Measurements from ENCODE around the gene PFKFB3. TPM values are rescaled to one million over a fixed set of nuclear protein-coding genes. Genes with fewer than 3 reads are reported as not detected.

PFKFB3 gene
- total RNA-seq, 2 experiments from 2014 or later: 93.0 to 97.3 TPM

- Mint-ChIP-seq H3K9me3 (ENCODE audit: insufficient read depth) (no peaks in the 10 kb centered on the region), H3K4me1 (ENCODE audit: low read depth) (peaks cover 12% of the 10 kb centered on the region), H3K27ac (no peak overlapping the region), H3K36me3 (ENCODE audit: low read depth) (peaks cover 61% of the 10 kb centered on the region), H3K4me3 (no peak overlapping the region), H3K27me3 (ENCODE audit: low read depth) (no peaks in the 10 kb centered on the region)
- DNase-seq (no peak), ATAC-seq (no peak)
- ChIA-PET POLR2A (no interaction called here), CTCF (no interaction called here)
These were observed 11.2 kb downstream of the PFKFB3 start for GRCh38 chr10:6213908-6214307.

- CTCF ChIA-PET: no interaction called here
- Mint-ChIP-seq H3K4me3 (no peak overlapping the region), H3K27ac (no peak overlapping the region)
These were observed 11.9 kb downstream of the PFKFB3 start for GRCh38 chr10:6214612-6215011.

GRCh38 chr10:6215241-6215640 lies 12.5 kb downstream of the PFKFB3 start:
- no peaks in the 10 kb centered on the region for H3K27me3 Mint-ChIP-seq (ENCODE audit: low read depth)
- CTCF ChIA-PET: no interaction called here
- H3K36me3 Mint-ChIP-seq (ENCODE audit: low read depth): peaks cover 63% of the 10 kb centered on the region

More at GRCh38 chr10:6214612-6215011, 11.9 kb downstream of the PFKFB3 start:
- DNase-seq (no peak), ATAC-seq (no peak)
- Mint-ChIP-seq H3K9me3 (ENCODE audit: insufficient read depth) (no peaks in the 10 kb centered on the region), H3K27me3 (ENCODE audit: low read depth) (no peaks in the 10 kb centered on the region), H3K4me1 (ENCODE audit: low read depth) (peaks cover 9% of the 10 kb centered on the region), H3K36me3 (ENCODE audit: low read depth) (peaks cover 64% of the 10 kb centered on the region)
- POLR2A ChIA-PET: interaction anchor here (0.6 kb wide), 1 partner anchor 77 kb away, joined by 3 read pairs; no protein-coding TSS in a partner anchor

GRCh38 chr10:6215683-6216484 lies 13.2 kb downstream of the PFKFB3 start:
- ChIA-PET CTCF (no interaction called here), POLR2A (no interaction called here)
- DNase-seq (no peak), ATAC-seq (no peak)
- H3K27ac Mint-ChIP-seq: no peak overlapping the region
- no peaks in the 10 kb centered on the region for H3K9me3 Mint-ChIP-seq (ENCODE audit: insufficient read depth)
- no peaks in the 10 kb centered on the region for H3K27me3 Mint-ChIP-seq (ENCODE audit: low read depth)
- H3K4me3 Mint-ChIP-seq: no peak overlapping the region
- peaks cover 69% of the 10 kb centered on the region for H3K36me3 Mint-ChIP-seq (ENCODE audit: low read depth)
- H3K4me1 Mint-ChIP-seq (ENCODE audit: low read depth): peaks cover 6% of the 10 kb centered on the region

More at GRCh38 chr10:6215241-6215640, 12.5 kb downstream of the PFKFB3 start:
- no peak for DNase-seq
- no peak for ATAC-seq
- Mint-ChIP-seq H3K4me1 (ENCODE audit: low read depth) (peaks cover 7% of the 10 kb centered on the region), H3K27ac (no peak overlapping the region), H3K9me3 (ENCODE audit: insufficient read depth) (no peaks in the 10 kb centered on the region), H3K4me3 (no peak overlapping the region)
- POLR2A ChIA-PET: interaction anchor here (0.6 kb wide), 1 partner anchor 78 kb away, joined by 3 read pairs; no protein-coding TSS in a partner anchor

GRCh38 chr10:6216916-6217315 lies 14.2 kb downstream of the PFKFB3 start:
- H3K4me1 Mint-ChIP-seq (ENCODE audit: low read depth): peaks cover 2% of the 10 kb centered on the region
- no peak for DNase-seq
- ChIA-PET CTCF (interaction anchor here (1.1 to 1.2 kb wide), 2 partner anchors 185 to 189 kb away, joined by 4 read pairs; no protein-coding TSS in a partner anchor), POLR2A (no interaction called here)
- H3K4me3 Mint-ChIP-seq: no peak overlapping the region
- H3K36me3 Mint-ChIP-seq (ENCODE audit: low read depth): peaks cover 73% of the 10 kb centered on the region
- no peak for ATAC-seq
- H3K27ac Mint-ChIP-seq: no peak overlapping the region
- no peaks in the 10 kb centered on the region for H3K27me3 Mint-ChIP-seq (ENCODE audit: low read depth)
- H3K9me3 Mint-ChIP-seq (ENCODE audit: insufficient read depth): no peaks in the 10 kb centered on the region

- H3K27ac Mint-ChIP-seq: no peak overlapping the region
- H3K36me3 Mint-ChIP-seq (ENCODE audit: low read depth): peaks cover 75% of the 10 kb centered on the region
- H3K27me3 Mint-ChIP-seq (ENCODE audit: low read depth): no peaks in the 10 kb centered on the region
- ChIA-PET CTCF (interaction anchor here (1.1 to 1.2 kb wide), 2 partner anchors 184 to 189 kb away, joined by 4 read pairs; no protein-coding TSS in a partner anchor), POLR2A (interaction anchor here (1.0 kb wide), 1 partner anchor 15 kb away, joined by 4 read pairs; the partner anchor contains the start of gene PFKFB3)
- ATAC-seq (no peak), DNase-seq (no peak)
- no peak overlapping the region for H3K4me3 Mint-ChIP-seq
- H3K9me3 Mint-ChIP-seq (ENCODE audit: insufficient read depth): no peaks in the 10 kb centered on the region
- H3K4me1 Mint-ChIP-seq (ENCODE audit: low read depth): no peaks in the 10 kb centered on the region
These were observed 14.9 kb downstream of the PFKFB3 start for GRCh38 chr10:6217611-6218010.

GRCh38 chr10:6218692-6219493 lies 16.2 kb downstream of the PFKFB3 start:
- ChIA-PET POLR2A (interaction anchor here (0.6 to 0.7 kb wide), 3 partner anchors 20 to 741 kb away, joined by 3 read pairs; no protein-coding TSS in a partner anchor), CTCF (interaction anchor here (0.7 kb wide), 1 partner anchor 10 kb away, joined by 3 read pairs; no protein-coding TSS in a partner anchor)
- Mint-ChIP-seq H3K36me3 (ENCODE audit: low read depth) (peaks cover 77% of the 10 kb centered on the region), H3K27me3 (ENCODE audit: low read depth) (no peaks in the 10 kb centered on the region), H3K4me3 (no peak overlapping the region), H3K9me3 (ENCODE audit: insufficient read depth) (no peaks in the 10 kb centered on the region), H3K4me1 (ENCODE audit: low read depth) (peaks cover 1% of the 10 kb centered on the region), H3K27ac (peak overlapping the region; percentile 60)
- no peak for ATAC-seq
- DNase-seq: no peak

GRCh38 chr10:6219494-6219836 lies 16.7 kb downstream of the PFKFB3 start:
- H3K36me3 Mint-ChIP-seq (ENCODE audit: low read depth): peaks cover 78% of the 10 kb centered on the region
- CTCF ChIA-PET: interaction anchor here (1.0 kb wide), 1 partner anchor 182 kb away, joined by 5 read pairs; no protein-coding TSS in a partner anchor
- peak overlapping the region; percentile 60 for H3K27ac Mint-ChIP-seq

GRCh38 chr10:6220418-6221191 lies 17.9 kb downstream of the PFKFB3 start:
- H3K27ac Mint-ChIP-seq: peak overlapping the region; percentile 82
- CTCF ChIA-PET: interaction anchor here (1.0 kb wide), 1 partner anchor 181 kb away, joined by 5 read pairs; no protein-coding TSS in a partner anchor

More at GRCh38 chr10:6219494-6219836, 16.7 kb downstream of the PFKFB3 start:
- no peak for ATAC-seq
- Mint-ChIP-seq H3K4me3 (no peak overlapping the region), H3K9me3 (ENCODE audit: insufficient read depth) (no peaks in the 10 kb centered on the region), H3K4me1 (ENCODE audit: low read depth) (peaks cover 6% of the 10 kb centered on the region), H3K27me3 (ENCODE audit: low read depth) (no peaks in the 10 kb centered on the region)
- POLR2A ChIA-PET: interaction anchor here (0.7 kb wide), 1 partner anchor 20 kb away, joined by 3 read pairs; no protein-coding TSS in a partner anchor
- DNase-seq: no peak

GRCh38 chr10:6221192-6221940 lies 18.6 kb downstream of the PFKFB3 start:
- H3K4me1 Mint-ChIP-seq (ENCODE audit: low read depth): peaks cover 8% of the 10 kb centered on the region
- ChIA-PET CTCF (no interaction called here), POLR2A (no interaction called here)
- peak overlapping the region; percentile 82 for H3K27ac Mint-ChIP-seq
- no peaks in the 10 kb centered on the region for H3K27me3 Mint-ChIP-seq (ENCODE audit: low read depth)
- H3K4me3 Mint-ChIP-seq: no peak overlapping the region
- no peak for ATAC-seq
- H3K9me3 Mint-ChIP-seq (ENCODE audit: insufficient read depth): no peaks in the 10 kb centered on the region
- DNase-seq: no peak
- H3K36me3 Mint-ChIP-seq (ENCODE audit: low read depth): peaks cover 80% of the 10 kb centered on the region

More at GRCh38 chr10:6220418-6221191, 17.9 kb downstream of the PFKFB3 start:
- Mint-ChIP-seq H3K36me3 (ENCODE audit: low read depth) (peaks cover 76% of the 10 kb centered on the region), H3K9me3 (ENCODE audit: insufficient read depth) (no peaks in the 10 kb centered on the region), H3K4me1 (ENCODE audit: low read depth) (peaks cover 6% of the 10 kb centered on the region), H3K4me3 (no peak overlapping the region), H3K27me3 (ENCODE audit: low read depth) (no peaks in the 10 kb centered on the region)
- POLR2A ChIA-PET: no interaction called here
- ATAC-seq (no peak), DNase-seq (no peak)

Data from activated CD8-positive, alpha-beta T cell treated with anti-CD3 and anti-CD28 coated beads, Interleukin-2, amount 10 ng/mL, durations not matched to agents 7 days and 5 days (primary cell).